GM12892 (cell line): ENCODE measurements around the gene CASKIN1.

Source experiments
- POLR2A ChIP-seq: IDR thresholded peaks from 2 replicates; pipeline ENCODE4 v1.6.1; 2011; ENCODE audit warnings: low read depth, low read length, control low read depth
- POLR2AphosphoS5 ChIP-seq: IDR thresholded peaks from 2 replicates; pipeline ENCODE4 v1.6.1; 2011; ENCODE audit warnings: low read depth, low read length, control low read depth
- TAF1 ChIP-seq: IDR thresholded peaks from 2 replicates; pipeline ENCODE4 v1.6.1; 2011; ENCODE audit warnings: low read depth, mild to moderate bottlenecking, control low read depth, low read length, borderline replicate concordance

DNA sequence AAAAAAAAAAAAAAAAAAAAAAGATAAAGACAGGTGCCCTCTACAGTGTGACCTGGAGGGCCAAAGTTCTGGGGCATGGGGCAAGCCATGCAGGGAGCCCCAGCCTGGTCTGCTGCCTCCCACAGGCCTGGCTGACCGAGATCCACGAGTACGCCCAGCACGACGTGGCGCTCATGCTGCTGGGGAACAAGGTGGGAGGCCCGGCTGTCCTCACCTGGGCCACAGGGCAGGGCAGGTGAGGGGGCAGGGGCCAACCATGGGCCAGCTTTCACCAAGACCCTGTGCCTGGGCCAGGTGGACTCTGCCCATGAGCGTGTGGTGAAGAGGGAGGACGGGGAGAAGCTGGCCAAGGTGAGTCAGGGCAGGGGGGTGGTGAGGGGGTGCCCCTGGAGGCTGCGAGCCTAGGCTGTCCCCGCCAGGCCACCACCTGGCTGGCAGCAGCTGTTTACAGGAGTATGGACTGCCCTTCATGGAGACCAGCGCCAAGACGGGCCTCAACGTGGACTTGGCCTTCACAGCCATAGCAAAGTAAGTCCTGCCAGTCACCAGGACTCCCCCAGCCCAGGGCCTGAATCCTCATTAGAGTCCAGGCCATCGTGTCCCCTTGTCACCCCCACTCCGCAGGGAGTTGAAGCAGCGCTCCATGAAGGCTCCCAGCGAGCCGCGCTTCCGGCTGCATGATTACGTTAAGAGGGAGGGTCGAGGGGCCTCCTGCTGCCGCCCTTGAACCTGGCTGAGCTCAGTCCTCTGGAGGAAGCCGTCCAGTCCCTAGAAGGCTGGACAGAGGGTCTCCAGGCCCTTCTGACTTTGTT lies 43.5 kb downstream of the CASKIN1 start:
- TF ChIP-seq POLR2A (peak; percentile 67), POLR2AphosphoS5 (peak; percentile 14; the same call in 1 of the 2 replicates), TAF1 (no peak)
